K562 (cell line): ENCODE measurements around the gene RAB31. TPM values are rescaled to one million over a fixed set of nuclear protein-coding genes. Genes with fewer than 3 reads are reported as not detected.

Experiments
- ARHGAP35 ChIP-seq: fragments of 450-650 bp; IDR thresholded peaks from 2 replicates; pipeline ENCODE4 v1.6.1; 2018; ENCODE audit not compliant: partially characterized antibody
- ATF6 ChIP-seq: sonication (generic); formaldehyde crosslinking; IDR thresholded peaks from 2 replicates; pipeline ENCODE4 v1.4.0; 2020; ENCODE audit warnings: mild to moderate bottlenecking, missing genetic modification reagents
- CHD2 ChIP-seq: IDR thresholded peaks from 2 replicates; pipeline ENCODE4 v1.6.1; 2011; ENCODE audit warnings: low read depth, low read length
- DPF2 ChIP-seq: fragments of 450-650 bp; IDR thresholded peaks from 2 replicates; pipeline ENCODE4 v1.6.1; 2016
- EP300 ChIP-seq: IDR thresholded peaks from 2 replicates; pipeline ENCODE4 v1.6.1; 2012; ENCODE audit warnings: low read length, improper control_type of control experiment
- ETS2 ChIP-seq: IDR thresholded peaks from 2 replicates; pipeline ENCODE4 v1.6.1; 2016; ENCODE audit warnings: borderline replicate concordance, missing genetic modification characterization, mild to moderate bottlenecking, moderate library complexity, missing compliant biosample characterization; ENCODE audit not compliant: poor library complexity, severe bottlenecking
- ETV1 ChIP-seq: fragments of 450-650 bp; conservative IDR thresholded peaks from 2 replicates; pipeline ENCODE4 v1.6.1; 2016; ENCODE audit warnings: missing genetic modification characterization, control low read depth, low read depth, missing compliant biosample characterization
- FOSL1 ChIP-seq: fragments of 200-800 bp; sonication (Bioruptor generic); conservative IDR thresholded peaks from 2 replicates; pipeline ENCODE4 v1.6.1; 2016; ENCODE audit warnings: missing genetic modification characterization, missing compliant biosample characterization
- FOXM1 ChIP-seq, 2 experiments: fragments of 450-650 bp in 1 of 2; sonication (generic) in 1 of 2; formaldehyde crosslinking in 1 of 2; IDR thresholded peaks; 2 replicates each; pipeline versions ENCODE4 v1.6.1 to v1.9.0; 2017 to 2022; ENCODE audit warnings: low read depth in 2 of 2, mild to moderate bottlenecking in 2 of 2, missing genetic modification reagents in 1 of 2, moderate library complexity in 1 of 2
- HDAC1 ChIP-seq, 2 experiments: fragments of 450-650 bp; IDR thresholded peaks; 2 replicates each; pipeline ENCODE4 v1.6.1; 2016 to 2017; ENCODE audit warnings: inconsistent platforms in 1 of 2, mild to moderate bottlenecking in 1 of 2, moderate library complexity in 1 of 2
- HNRNPL ChIP-seq: fragments of 200-400 bp; formaldehyde crosslinking; IDR thresholded peaks from 2 replicates; pipeline ENCODE4 v1.6.1; 2017; ENCODE audit warnings: low read depth, mild to moderate bottlenecking, low read length
- JUN ChIP-seq, 2 experiments: sonication (generic) in 1 of 2; formaldehyde crosslinking in 1 of 2; IDR thresholded peaks; 2 replicates each; pipeline versions ENCODE4 v1.6.1 to v1.8.0; 2012 to 2022; ENCODE audit warnings: borderline replicate concordance in 2 of 2, mild to moderate bottlenecking in 2 of 2, improper control_type of control experiment in 1 of 2, low read depth in 1 of 2, low read length in 1 of 2, missing genetic modification reagents in 1 of 2
- JUNB ChIP-seq: fragments of 450-650 bp; formaldehyde crosslinking; conservative IDR thresholded peaks from 2 replicates; pipeline ENCODE4 v1.4.0; 2020; ENCODE audit warnings: mild to moderate bottlenecking
- KDM2B ChIP-seq: fragments of 250-450 bp; sonication (Bioruptor Pico); IDR thresholded peaks from 2 replicates; pipeline ENCODE4 v1.8.0; 2021; ENCODE audit warnings: mild to moderate bottlenecking, moderate library complexity
- MAX ChIP-seq: sonication (generic); formaldehyde crosslinking; IDR thresholded peaks from 2 replicates; pipeline ENCODE4 v1.9.0; 2022; ENCODE audit warnings: mild to moderate bottlenecking, missing genetic modification reagents
- RBM25 ChIP-seq: fragments of 200-400 bp; formaldehyde crosslinking; IDR thresholded peaks from 2 replicates; pipeline ENCODE4 v1.6.1; 2018; ENCODE audit warnings: low read length, low read depth, moderate library complexity; ENCODE audit not compliant: severe bottlenecking
- TARDBP ChIP-seq: fragments of 450-650 bp; IDR thresholded peaks from 2 replicates; pipeline ENCODE4 v1.6.1; 2016
- TBP ChIP-seq: optimal IDR thresholded peaks from 2 replicates; pipeline ENCODE3; 2011; ENCODE audit warnings: low read depth, low read length, improper control_type of control experiment
- TCF3 ChIP-seq: sonication (generic); formaldehyde crosslinking; IDR thresholded peaks from 2 replicates; pipeline ENCODE4 v1.4.0; 2020; ENCODE audit warnings: mild to moderate bottlenecking, missing genetic modification reagents
- ZBTB17 ChIP-seq: fragments of 450-650 bp; formaldehyde crosslinking; IDR thresholded peaks from 2 replicates; pipeline ENCODE4 v1.4.0; 2020; ENCODE audit warnings: mild to moderate bottlenecking
- ZBTB2 ChIP-seq: fragments of 450-650 bp; IDR thresholded peaks from 2 replicates; pipeline ENCODE4 v1.6.1; 2016; ENCODE audit warnings: antibody characterized with exemption
- ZBTB8A ChIP-seq: fragments of 450-650 bp; IDR thresholded peaks from 2 replicates; pipeline ENCODE4 v1.6.1; 2018; ENCODE audit warnings: mild to moderate bottlenecking, moderate library complexity; ENCODE audit not compliant: partially characterized antibody
- ZEB2 ChIP-seq: fragments of 450-650 bp; IDR thresholded peaks from 2 replicates; pipeline ENCODE4 v1.6.1; 2016
- ZNF12 ChIP-seq: sonication (generic); formaldehyde crosslinking; IDR thresholded peaks from 2 replicates; pipeline ENCODE4 v1.4.0; 2020; ENCODE audit warnings: mild to moderate bottlenecking, missing genetic modification reagents
- ZNF134 ChIP-seq: fragments of 250-450 bp; sonication (Bioruptor Pico); conservative IDR thresholded peaks from 2 replicates; pipeline ENCODE4 v1.4.0; 2020
- ZNF263 ChIP-seq: sonication (generic); formaldehyde crosslinking; IDR thresholded peaks from 2 replicates; pipeline ENCODE4 v1.8.0; 2022; ENCODE audit warnings: mild to moderate bottlenecking, missing genetic modification reagents, borderline replicate concordance
- polyA plus RNA-seq, 8 experiments: library from polyadenylated mRNA; depleted of rRNA in 4 of 8; stranded (reverse) in 5 of 8; unstranded in 3 of 8; fragments of >200 nt; fragmentation: Nextera tagmentation in 2 of 8; fragmentation: Illumina TruSeq in 1 of 8; extraction: Ambion mirVana in 2 of 8; extraction: Trizol in 1 of 8; gene quantifications; 2 replicates each; pipeline versions ENCODE4 v1.2.1 to v1.2.3, GENCODE V29; 2011 to 2014; ENCODE audit warnings: inconsistent platforms in 1 of 8, missing spikeins in 1 of 8
- total RNA-seq, 7 experiments: library from RNA; depleted of rRNA in 6 of 7; stranded (reverse); fragments of >200 nt in 6 of 7; fragmentation: Illumina TruSeq in 2 of 7; extraction: Trizol in 2 of 7; gene quantifications; 2 replicates each; pipeline versions ENCODE4 v1.2.1 to v1.2.3, GENCODE V29; 2011 to 2021; ENCODE audit warnings: low replicate concordance in 1 of 7

Gene RAB31
- total and polyA plus RNA-seq, 9 of the 15 experiments (the other 6 are each of a cell fraction or from before 2014, with no cell fraction given), result 20.7 to 70.4 (median 41.3) TPM

- TF ChIP-seq MAX (no peak), HNRNPL (no peak), KDM2B (CRISPR knock-in tag) (0 out of 2 replicates have a peak, but pooled peaks have one; percentile 16), ZBTB2 (no peak), TCF3 (CRISPR knock-in tag) (no peak), FOSL1 (tag) (no peak), ZNF134 (CRISPR knock-in tag) (no peak), ZEB2 (no peak), JUNB (0 out of 2 replicates have a peak, but pooled peaks have one; percentile 18), TBP (peak; percentile 3), TARDBP (no peak), ETS2 (no peak), DPF2 (0 out of 2 replicates have a peak, but pooled peaks have one; percentile 21), FOXM1 (IDR thresholded peaks at IDR 0.05; ENCODE audit: low read depth) (no peak), FOXM1 (CRISPR knock-in tag; IDR thresholded peaks at IDR 0.05; ENCODE audit: low read depth) (no peak), ARHGAP35 (peak; percentile 32), ZBTB8A (no peak), CHD2 (no peak), ZBTB17 (CRISPR knock-in tag) (no peak), ATF6 (CRISPR knock-in tag) (peak; percentile 38; the same call in 1 of the 2 replicates), ZNF263 (CRISPR knock-in tag) (peak; percentile 73), ZNF12 (CRISPR knock-in tag) (peak; percentile 72; the same call in 1 of the 2 replicates), HDAC1 (IDR thresholded peaks at IDR 0.05) (peak in 1 of 2 experiments; percentile 48; a peak in 2 of 4 replicates), JUN (IDR thresholded peaks at IDR 0.05; ENCODE audit: borderline replicate concordance, low read depth, low read length) (no peak), JUN (CRISPR knock-in tag; IDR thresholded peaks at IDR 0.05; ENCODE audit: borderline replicate concordance) (no peak), RBM25 (no peak), EP300 (peak; percentile 6; the same call in 1 of the 2 replicates), ETV1 (tag) (no peak)
Measured at GRCh38 chr18:9708434-9709303, 568 bp downstream of the RAB31 start (continued).
